Osteocyte (in vitro differentiated cells): ENCODE measurements around the gene ALAS2. TPM values are rescaled to one million over a fixed set of nuclear protein-coding genes. Genes with fewer than 3 reads are reported as not detected.

ENCODE experiments used
- DNase-seq: peaks from one replicate; pipeline ENCODE4 v3.0.0; 2021; ENCODE audit warnings: mixed read lengths; ENCODE audit not compliant: unreplicated experiment; ENCODE audit errors: extremely low spot score
- H3K27ac Mint-ChIP-seq: one replicate; pipeline ENCODE4 v1.8.0; 2021; ENCODE audit warnings: mild to moderate bottlenecking, mixed read lengths; ENCODE audit not compliant: unreplicated experiment
- H3K27me3 Mint-ChIP-seq: one replicate; pipeline ENCODE4 v1.8.0; 2021; ENCODE audit warnings: mixed read lengths; ENCODE audit not compliant: unreplicated experiment
- H3K36me3 Mint-ChIP-seq: one replicate; pipeline ENCODE4 v1.8.0; 2021; ENCODE audit warnings: mixed read lengths; ENCODE audit not compliant: unreplicated experiment
- H3K4me1 Mint-ChIP-seq: one replicate; pipeline ENCODE4 v1.8.0; 2021; ENCODE audit warnings: mixed read lengths; ENCODE audit not compliant: unreplicated experiment
- H3K4me3 Mint-ChIP-seq: one replicate; pipeline ENCODE4 v1.8.0; 2021; ENCODE audit warnings: mild to moderate bottlenecking, moderate library complexity, mixed read lengths; ENCODE audit not compliant: unreplicated experiment
- H3K9me3 Mint-ChIP-seq: one replicate; pipeline ENCODE4 v1.8.0; 2021; ENCODE audit warnings: mixed read lengths; ENCODE audit not compliant: unreplicated experiment
- total RNA-seq: library from RNA; stranded (reverse); gene quantifications from 2 replicates; pipeline ENCODE4 v1.2.1, GENCODE V29; 2021
- TF ChIP-seq, protein P1 (sequence below): fragments of 200-600 bp; sonication (generic); IDR thresholded peaks from 2 replicates; pipeline ENCODE4 v1.5.0; 2021; ENCODE audit warnings: antibody characterized with exemption, mild to moderate bottlenecking, moderate library complexity

Gene ALAS2
- total RNA-seq, 1 donor from 2014 or later: not detected

DNA sequence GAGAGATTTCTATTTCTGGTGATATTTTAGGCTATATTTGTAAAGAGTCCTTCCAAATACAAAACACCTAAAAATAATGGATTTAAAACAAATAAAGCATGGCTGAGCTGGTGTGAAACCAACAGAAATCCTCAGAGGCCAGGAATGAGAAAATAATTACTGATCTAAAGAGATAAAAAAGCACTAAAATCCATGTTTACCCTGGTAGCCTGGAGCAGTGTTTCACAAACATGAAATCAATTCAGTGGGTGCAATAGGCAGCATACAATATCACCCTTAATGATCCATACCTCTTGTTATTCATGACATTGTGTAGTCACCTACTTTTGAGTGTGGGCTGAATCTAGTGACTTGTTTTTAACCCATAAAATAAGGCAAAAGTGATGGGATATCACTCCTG lies 51.3 kb downstream of the ALAS2 start:
- H3K4me3 Mint-ChIP-seq: no peak overlapping the region

DNA sequence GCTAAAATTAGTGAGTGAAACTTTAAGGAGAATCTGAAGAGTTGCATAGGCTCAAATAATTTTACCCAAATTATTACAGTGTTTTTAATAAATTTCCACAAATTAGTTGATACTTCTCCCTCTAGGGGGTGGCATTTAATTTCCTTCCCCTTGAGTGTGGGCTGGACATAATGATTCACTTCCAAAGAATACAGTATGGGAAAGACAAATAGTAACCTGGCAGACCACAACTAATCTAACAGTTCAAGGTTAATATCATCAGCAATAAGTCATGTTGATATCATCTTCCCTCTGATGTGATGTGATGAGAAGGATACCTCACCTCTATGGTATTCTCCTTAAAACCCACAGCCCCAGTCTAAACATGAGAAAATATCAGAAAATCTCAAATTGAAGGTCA lies 52.3 kb downstream of the ALAS2 start:
- Mint-ChIP-seq H3K27me3 (peaks cover 12% of the 10 kb centered on the region), H3K36me3 (no peaks in the 10 kb centered on the region), H3K4me3 (no peak overlapping the region), H3K9me3 (peaks cover 16% of the 10 kb centered on the region), H3K4me1 (no peaks in the 10 kb centered on the region), H3K27ac (no peak overlapping the region)
- no peak for DNase-seq
- TF ChIP-seq, protein P1, sequence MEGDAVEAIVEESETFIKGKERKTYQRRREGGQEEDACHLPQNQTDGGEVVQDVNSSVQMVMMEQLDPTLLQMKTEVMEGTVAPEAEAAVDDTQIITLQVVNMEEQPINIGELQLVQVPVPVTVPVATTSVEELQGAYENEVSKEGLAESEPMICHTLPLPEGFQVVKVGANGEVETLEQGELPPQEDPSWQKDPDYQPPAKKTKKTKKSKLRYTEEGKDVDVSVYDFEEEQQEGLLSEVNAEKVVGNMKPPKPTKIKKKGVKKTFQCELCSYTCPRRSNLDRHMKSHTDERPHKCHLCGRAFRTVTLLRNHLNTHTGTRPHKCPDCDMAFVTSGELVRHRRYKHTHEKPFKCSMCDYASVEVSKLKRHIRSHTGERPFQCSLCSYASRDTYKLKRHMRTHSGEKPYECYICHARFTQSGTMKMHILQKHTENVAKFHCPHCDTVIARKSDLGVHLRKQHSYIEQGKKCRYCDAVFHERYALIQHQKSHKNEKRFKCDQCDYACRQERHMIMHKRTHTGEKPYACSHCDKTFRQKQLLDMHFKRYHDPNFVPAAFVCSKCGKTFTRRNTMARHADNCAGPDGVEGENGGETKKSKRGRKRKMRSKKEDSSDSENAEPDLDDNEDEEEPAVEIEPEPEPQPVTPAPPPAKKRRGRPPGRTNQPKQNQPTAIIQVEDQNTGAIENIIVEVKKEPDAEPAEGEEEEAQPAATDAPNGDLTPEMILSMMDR: no peak

More for the DNA sequence above, 51.3 kb downstream of the ALAS2 start:
- TF ChIP-seq, protein P1: no peak
- no peaks in the 10 kb centered on the region for H3K36me3 Mint-ChIP-seq
- DNase-seq: no peak
- H3K9me3 Mint-ChIP-seq: peaks cover 7% of the 10 kb centered on the region
- H3K27ac Mint-ChIP-seq: no peak overlapping the region
- peaks cover 12% of the 10 kb centered on the region for H3K27me3 Mint-ChIP-seq
- no peaks in the 10 kb centered on the region for H3K4me1 Mint-ChIP-seq

DNA sequence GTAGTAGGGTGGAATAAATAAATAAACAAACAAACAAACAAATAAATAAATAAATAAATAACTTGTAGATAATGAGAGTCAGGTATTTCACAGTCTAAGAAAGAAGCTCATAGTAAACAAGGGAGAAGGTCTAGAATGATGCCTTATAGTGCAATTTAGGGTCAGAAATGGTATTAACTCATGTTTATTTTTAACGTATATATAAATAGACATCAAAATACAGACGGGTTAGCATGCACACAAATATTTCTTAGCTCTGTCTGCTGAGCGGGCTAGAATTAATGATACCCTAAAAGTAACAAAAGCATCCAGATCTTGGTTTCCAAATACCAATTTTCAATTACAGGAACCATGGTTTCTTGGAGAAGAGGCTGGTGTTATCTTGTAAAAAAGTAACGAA lies 53.4 kb downstream of the ALAS2 start:
- Mint-ChIP-seq H3K27me3 (peaks cover 12% of the 10 kb centered on the region), H3K4me1 (no peaks in the 10 kb centered on the region), H3K4me3 (no peak overlapping the region), H3K9me3 (peaks cover 21% of the 10 kb centered on the region), H3K27ac (no peak overlapping the region), H3K36me3 (no peaks in the 10 kb centered on the region)
- DNase-seq: no peak
- TF ChIP-seq, protein P1: no peak

DNA sequence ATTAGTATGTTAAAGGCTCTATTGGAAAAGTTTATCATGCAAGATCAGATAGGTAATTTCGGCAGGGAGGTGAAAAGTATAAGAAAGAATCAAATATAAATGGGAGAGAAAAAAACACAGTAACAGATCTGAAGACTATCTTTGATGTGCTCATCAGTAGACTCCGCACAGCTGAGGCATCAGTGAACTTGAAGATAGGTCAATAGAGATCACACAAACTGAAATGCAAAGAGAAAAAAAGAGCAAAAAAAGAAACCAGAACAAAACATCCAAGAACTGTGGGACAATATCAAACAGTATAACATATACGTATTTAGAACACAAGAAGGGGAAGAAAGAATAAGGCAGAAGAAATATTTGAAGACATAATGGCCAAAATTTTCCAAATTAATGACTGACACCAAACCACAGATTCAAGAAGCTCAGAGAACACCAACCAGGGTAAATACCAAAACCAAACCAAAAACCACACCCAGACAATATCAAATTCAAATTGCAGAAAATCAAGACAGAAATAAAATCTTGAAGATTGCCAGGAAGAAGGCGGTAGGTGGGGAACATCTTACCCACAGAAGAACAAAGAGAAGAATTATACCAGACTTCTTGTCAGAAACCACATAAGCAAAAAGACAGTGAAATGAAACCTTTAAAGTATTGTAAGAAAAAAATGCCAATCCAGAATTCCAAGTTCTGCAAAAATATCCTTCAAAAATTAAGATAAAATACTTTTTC lies 65.8 kb downstream of the ALAS2 start:
- TF ChIP-seq, protein P1: no peak
- Mint-ChIP-seq H3K9me3 (peaks cover 20% of the 10 kb centered on the region), H3K36me3 (no peaks in the 10 kb centered on the region)

DNA sequence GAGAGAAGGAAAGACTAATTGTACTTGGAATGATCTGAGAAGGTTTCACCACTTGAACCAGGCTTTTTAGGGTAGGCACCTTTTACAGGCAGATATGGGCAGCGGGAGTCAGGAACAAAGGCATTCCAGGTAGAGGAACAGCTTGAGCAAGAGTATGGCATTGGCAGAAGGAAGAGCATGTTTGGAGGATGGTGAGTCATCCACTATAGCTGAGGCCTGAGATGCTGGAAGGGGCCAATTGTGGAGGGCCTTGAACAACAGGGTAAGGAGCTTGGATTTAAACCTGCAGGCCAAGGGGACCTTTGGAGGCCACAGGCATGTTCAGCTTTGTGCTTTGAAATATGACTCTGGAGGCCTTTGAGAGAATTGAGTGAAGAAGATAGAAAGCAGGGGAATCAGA lies 69.0 kb downstream of the ALAS2 start:
- H3K9me3 Mint-ChIP-seq: peaks cover 15% of the 10 kb centered on the region
- H3K27me3 Mint-ChIP-seq: peaks cover 5% of the 10 kb centered on the region
- DNase-seq: no peak
- no peaks in the 10 kb centered on the region for H3K4me1 Mint-ChIP-seq
- no peak overlapping the region for H3K27ac Mint-ChIP-seq
- no peaks in the 10 kb centered on the region for H3K36me3 Mint-ChIP-seq
- H3K4me3 Mint-ChIP-seq: no peak overlapping the region
- TF ChIP-seq, protein P1: no peak

More for the DNA sequence above, 65.8 kb downstream of the ALAS2 start:
- no peak for DNase-seq
- Mint-ChIP-seq H3K27me3 (peaks cover 3% of the 10 kb centered on the region), H3K4me1 (no peaks in the 10 kb centered on the region), H3K27ac (no peak overlapping the region), H3K4me3 (no peak overlapping the region)

Other genes starting within 250 kb of the ALAS2 start
- not detected in 2 replicates for gene ITIH6, start 232.7 kb downstream of the ALAS2 start, total RNA-seq
- 361 and 377 TPM in 2 replicates for gene MAGED2, start 223.2 kb downstream of the ALAS2 start, total RNA-seq
- gene TRO, start 110.2 kb downstream of the ALAS2 start, total RNA-seq: 70.5 and 83.2 TPM in 2 replicates
- not detected in 2 replicates for gene PFKFB1, start 36.8 kb downstream of the ALAS2 start, total RNA-seq
- 12.7 and 13.6 TPM in 2 replicates for gene APEX2, start 30.6 kb downstream of the ALAS2 start, total RNA-seq
- gene PAGE2B, start 44.1 kb upstream of the ALAS2 start, total RNA-seq: not detected in 2 replicates
- gene PAGE2, start 58.0 kb upstream of the ALAS2 start, total RNA-seq: not detected in 2 replicates
- gene PAGE5, start 189.4 kb upstream of the ALAS2 start, total RNA-seq: not detected in 2 replicates
- not detected in 2 replicates for gene PAGE3, start 233.9 kb upstream of the ALAS2 start, total RNA-seq